Ramos (cell line): Measurements from ENCODE around the gene RBM11.
"Not testable (repeated sequence)": the region's sequence is repeated elsewhere in the genome, so short reads cannot be mapped to it uniquely, and the experiment has no call there.

Experiments
- in situ Hi-C: fragments of 300-500 bp; cut with MboI; formaldehyde crosslinking; loops from one replicate; pipeline ENCODE4 v1.14.3; 2022; ENCODE audit warnings: low sequenced_read_pairs; ENCODE audit not compliant: unreplicated experiment

Gene RBM11, protein sequence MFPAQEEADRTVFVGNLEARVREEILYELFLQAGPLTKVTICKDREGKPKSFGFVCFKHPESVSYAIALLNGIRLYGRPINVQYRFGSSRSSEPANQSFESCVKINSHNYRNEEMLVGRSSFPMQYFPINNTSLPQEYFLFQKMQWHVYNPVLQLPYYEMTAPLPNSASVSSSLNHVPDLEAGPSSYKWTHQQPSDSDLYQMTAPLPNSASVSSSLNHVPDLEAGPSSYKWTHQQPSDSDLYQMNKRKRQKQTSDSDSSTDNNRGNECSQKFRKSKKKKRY

DNA sequence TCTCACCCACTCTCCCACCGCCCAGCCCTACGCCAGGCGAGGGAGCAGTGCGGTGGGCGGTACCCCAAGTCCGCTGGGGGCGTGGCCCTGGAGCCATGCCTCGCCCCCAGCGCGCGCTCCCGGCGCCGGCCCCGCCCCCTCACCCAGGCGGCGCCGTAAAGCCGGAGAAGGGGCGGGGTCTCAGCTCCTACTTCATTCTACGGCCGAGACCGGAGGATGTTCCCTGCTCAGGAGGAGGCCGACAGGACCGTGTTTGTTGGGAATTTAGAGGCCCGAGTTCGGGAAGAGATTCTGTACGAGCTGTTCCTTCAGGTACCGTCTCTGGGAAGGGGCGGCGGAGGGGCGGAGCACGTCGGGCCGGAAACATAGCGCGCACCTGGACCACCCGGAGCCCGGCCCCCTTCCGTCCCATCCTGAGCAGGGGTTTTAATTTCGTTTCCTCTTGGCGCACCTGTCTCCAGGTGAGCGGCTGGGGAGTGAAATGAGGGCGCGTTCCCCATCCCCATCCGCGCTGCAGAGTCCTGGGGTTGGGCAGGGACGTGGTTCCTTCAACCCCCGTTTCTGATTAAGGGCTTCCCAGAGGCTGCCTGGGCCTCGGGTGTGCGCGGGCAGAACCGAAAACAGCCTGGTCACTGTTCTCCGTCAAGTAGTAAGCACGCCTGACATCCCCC is at the start of gene RBM11:
Gene RBM11, plus strand, starts transcription at position 187 of the 671 bp plus-strand sequence. Its CDS starts 30 bp downstream, at position 217.
- in situ Hi-C loops, result no loop called here

DNA sequence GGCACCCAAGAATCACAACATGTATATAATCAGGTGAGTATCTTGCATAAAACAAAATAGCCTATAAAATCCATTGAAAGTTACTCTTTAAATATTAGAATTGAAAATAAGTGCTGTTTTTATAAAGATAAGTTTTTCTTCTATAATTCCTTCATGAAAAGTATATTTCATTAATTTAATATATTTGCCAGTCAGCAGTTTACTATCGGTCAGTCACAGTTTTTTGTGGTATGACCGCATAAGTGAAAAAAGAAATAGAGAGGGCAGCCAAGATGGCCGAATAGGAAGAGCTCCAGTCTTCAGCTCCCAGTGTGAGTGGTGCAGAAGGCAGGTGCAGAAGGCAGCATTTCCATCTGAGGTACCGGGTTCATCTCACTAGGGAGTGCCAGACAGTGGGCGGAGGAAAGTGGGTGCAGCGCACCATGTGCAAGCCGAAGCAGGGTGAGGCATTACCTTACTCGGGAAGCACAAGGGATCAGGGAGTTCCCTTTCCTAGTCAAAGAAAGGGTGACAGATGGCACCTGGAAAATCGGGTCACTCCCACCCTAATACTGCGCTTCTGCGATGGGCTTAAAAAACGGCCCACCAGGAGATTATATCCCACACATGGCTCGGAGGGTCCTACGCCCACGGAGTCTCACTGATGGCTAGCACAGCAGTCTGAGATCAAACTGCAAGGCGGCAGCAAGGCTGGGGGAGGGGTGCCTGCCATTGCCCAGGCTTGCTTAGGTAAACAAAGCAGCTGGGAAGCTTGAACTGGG is 49.3 kb upstream of the RBM11 start:
- in situ Hi-C loops, result not testable (repeated sequence)

DNA sequence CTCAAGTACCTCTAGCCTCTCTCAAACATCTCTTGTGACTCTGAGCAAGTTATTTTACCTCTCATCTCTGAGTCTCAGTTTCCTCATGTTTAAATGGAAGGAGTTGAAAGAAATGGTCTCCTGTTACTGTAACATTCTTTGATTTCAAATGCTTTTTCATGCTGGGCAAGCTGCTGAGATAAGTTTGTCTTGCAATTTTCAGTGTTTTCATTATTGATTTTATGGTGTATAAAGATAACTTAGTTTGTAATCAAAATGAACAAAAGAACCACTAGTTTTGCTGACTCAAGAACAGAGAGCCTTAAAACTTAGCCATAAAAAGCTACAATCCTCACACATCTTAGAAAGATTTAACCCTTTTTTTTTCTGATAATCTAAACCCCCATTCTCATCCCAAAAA is 9.7 kb upstream of the RBM11 start:
- in situ Hi-C loops, result no loop called here

DNA sequence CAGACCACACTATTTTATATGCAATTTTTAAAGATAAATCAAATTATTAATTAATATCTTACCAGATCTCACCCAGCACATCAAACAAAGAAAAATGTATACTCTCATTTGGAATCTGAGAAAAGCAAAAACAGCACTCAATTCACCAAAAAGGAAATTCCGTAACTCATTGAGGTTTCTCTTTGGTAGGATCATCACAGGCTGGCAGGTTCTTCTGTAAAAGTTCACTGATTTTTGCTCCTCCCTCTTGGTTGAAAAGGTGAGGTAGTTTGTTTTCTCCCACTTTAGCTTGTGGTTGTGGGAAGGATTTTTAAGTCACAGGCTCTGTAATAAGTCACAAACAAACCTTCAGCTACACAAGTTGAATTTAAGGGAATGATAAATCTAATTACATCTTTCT is 5.2 kb upstream of the RBM11 start, which contains the start of gene LIPI:
Gene LIPI, minus strand, starts transcription at position 218 of the 400 bp plus-strand sequence. Its CDS starts 110 bp downstream, at position 108.
- in situ Hi-C loops, result no loop called here

DNA sequence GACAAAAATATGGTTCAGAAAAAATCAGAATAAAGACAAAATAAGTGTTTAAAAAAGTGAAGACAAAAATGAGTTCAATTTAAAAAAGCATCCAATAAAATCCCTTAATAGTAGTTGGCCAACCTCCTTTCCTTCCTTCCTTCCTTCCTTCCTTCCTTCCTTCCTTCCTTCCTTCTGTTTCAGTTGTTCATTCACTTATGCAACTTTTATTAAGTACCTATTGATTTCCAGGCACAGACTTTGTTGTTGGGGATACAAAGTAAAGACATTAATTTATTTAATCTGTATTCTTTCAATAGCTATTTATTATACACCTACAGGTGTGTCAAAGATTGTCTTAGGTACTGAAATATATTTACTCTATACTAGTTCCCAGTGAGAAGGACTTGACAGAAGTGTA is 2.8 kb upstream of the RBM11 start:
- in situ Hi-C loops, result no loop called here

DNA sequence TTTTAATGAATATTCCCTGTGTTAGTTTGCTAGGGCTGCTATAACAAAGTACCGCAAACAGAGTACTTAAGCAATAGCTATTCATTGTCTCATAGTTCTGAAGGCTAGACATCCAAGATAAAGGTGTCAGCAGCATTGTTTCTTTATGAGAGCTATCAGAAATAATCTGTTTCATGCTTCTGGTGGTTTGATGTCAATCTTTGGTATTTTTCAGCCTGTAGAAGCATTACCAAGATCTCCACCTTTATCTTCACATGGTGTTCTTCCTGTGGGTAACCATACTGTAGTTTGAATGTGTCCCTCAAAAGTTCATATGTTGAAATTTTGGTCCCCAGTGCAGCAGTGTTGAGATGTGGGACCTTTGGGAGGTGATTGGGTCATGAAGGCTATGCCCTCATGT is 7.4 kb downstream of the RBM11 start:
- in situ Hi-C loops, result no loop called here

DNA sequence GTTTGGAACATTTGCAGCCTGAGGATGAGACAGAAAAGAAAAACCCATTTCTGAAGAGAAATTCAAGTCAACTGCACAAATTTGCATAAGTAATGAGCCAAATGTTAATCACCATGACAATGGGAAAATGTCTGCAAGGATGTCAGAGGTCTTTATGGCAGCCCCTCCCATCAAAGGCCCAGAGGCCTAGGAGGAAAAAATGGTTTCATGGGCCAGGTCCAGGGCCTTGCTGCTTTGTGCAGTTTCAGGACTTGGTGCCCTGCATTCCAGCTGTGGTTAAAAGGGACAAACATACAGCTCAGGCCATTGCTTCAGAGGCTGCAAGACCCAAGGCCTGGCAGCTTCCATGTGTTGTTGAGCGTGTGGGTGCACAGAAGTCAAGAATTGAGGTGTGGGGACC is 13.4 kb downstream of the RBM11 start:
- in situ Hi-C loops, result loop anchor here (25.0 kb wide), 1 partner anchor 108 kb away; no protein-coding TSS in a partner anchor

DNA sequence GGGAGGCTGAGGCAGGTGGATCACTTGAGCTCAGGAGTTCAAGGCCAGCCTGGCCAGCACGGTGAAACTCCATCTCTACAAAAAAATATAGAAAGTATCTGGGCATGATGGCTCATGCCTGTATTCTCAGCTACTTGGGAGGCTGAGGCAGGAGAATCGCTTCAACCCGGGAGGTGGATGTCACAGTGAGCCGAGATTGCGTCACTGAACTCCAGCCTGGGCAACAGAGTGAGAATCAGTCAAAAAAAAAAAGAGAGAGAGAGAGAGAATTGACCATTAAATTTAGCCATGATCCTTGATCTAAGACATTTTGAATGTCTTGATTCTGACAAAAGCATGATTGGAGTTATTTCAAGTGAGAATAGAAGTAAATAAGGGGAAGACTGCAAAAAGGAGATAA is 19.1 kb downstream of the RBM11 start:
- in situ Hi-C loops, result loop anchor here (25.0 kb wide), 1 partner anchor 102 kb away; no protein-coding TSS in a partner anchor

DNA sequence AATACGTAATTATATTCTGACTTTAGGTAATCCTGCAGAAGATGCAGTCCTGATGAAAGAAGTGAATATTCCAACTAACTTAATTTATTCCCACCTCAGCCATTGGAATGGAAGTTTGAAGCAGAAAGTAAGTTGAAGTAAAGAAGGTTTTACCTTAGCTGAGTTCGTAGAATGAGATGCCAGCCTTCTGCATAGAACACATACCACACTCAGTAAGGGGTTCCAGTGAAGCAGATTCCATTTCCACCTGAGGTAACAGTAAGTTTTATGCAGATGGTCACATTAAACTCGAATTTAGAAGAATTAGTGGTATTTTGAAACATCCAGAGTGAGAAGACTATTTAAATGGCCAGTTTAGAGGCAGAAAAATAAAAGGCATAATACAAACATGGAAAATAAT is 20.2 kb downstream of the RBM11 start:
- in situ Hi-C loops, result loop anchor here (25.0 kb wide), 1 partner anchor 101 kb away; no protein-coding TSS in a partner anchor

DNA sequence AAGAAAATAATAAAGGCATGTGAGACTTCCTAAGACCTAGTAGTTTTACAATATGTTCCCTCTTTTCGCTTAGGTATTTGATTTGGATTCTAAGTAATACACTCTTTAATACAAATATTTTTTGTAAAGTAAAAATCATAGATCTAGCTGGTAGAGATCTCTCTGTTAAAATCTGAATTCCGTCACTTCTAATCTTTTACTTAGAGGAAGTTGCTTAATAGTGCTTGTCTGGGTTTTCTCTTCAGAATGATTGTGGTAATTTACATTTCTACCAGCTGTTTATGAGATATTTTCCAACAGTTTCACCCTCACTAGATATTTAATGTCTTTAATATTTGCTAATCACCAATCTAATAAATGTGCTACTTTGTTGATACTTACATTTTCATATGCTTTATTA is 23.3 kb downstream of the RBM11 start:
- in situ Hi-C loops, result loop anchor here (25.0 kb wide), 1 partner anchor 98 kb away; no protein-coding TSS in a partner anchor

DNA sequence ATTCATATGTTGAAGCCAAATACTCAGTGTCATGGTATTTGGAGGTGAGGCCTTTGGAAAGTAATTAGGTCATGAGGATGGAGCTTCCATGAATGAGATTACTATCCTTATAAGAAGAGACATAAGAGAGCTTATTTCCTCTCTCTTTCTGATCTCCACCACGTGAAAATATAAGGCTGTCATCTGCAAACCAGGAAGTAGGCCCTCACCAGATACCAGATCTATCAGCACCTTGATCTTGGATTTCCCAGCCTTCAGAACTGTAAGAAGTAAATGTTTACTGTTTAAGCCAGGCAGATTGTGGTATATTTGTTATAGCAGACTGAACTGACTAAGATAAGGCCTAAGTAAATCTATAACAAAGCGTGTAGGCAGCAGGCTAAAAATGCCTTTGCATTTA is 25.3 kb downstream of the RBM11 start:
- in situ Hi-C loops, result loop anchor here (25.0 kb wide), 1 partner anchor 96 kb away; no protein-coding TSS in a partner anchor

DNA sequence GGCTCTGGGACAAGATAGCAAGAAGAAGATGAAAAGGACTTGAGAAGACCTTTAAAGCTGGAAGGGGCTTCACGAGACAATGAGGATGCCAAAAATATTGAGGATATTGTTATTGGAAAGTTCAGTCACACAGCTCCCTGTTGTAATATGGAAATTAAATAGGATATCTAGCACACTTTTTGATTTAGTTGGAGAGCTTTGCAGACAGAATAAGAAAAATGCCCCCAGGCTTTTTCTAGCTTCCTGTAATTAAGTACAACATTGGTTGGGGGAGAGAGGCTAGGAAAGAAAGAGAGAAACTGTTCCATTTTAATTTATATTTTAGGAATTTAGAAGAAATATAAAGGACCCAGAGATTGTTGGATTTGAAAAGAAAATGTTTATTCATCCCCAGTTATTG is 27.5 kb downstream of the RBM11 start:
- in situ Hi-C loops, result loop anchor here (25.0 kb wide), 1 partner anchor 94 kb away; no protein-coding TSS in a partner anchor

DNA sequence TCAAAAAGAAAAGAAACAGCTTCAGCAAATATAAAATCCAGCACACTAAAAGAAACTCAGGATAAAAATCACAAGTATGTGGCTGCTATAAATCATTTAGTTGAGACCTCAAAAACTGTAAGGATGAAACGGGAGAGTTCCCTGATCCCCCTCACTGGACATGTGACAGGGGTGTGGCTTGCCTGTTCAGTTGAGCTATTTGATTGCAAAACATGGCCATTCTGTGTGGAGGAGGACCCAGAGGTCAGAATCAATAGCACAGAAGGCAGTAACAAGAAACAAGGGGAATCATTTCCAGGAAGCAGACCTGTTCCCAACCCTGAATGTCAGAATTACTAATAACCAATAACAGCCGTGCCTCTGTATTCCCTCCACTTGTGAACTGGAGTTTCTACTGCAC is 27.9 kb downstream of the RBM11 start:
- in situ Hi-C loops, result loop anchor here (25.0 kb wide), 1 partner anchor 93 kb away; no protein-coding TSS in a partner anchor

DNA sequence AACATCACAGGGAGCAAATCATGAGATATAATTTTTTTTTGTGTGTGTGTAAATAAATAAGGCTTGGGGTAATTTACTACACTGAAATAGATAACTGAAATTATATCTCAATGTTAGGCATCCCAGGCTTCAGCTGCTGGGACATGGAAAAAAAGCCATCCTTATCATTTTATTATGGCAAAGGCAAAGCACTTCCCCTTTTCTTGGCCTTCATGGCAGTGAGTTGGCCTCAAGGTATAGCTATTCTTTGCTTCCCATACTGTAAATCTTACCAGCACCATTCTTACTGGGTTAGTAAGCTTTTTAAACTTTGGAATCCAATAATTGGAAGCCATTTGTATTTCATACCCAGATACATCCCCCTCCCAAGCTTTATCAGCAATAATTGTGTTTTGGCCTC is 29.0 kb downstream of the RBM11 start:
- in situ Hi-C loops, result loop anchor here (25.0 kb wide), 1 partner anchor 92 kb away; no protein-coding TSS in a partner anchor

DNA sequence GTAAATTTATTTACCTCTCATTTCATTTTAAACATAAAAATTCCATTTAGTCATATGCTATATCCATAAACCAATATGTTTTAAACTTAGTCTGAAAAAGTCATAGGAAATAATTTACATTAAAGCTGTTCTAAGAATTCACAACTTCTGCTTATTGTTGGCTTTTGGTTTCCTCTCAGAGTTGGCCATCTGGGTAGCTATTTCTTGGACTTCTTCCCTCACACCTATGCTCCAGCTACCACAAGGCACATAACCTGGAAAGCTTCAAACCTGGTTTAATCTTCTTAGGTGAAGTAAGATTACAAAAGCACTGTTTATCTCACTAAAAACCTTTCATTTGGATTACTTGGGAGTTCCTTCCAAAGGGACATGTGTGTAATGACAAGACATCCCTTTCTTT is 29.8 kb downstream of the RBM11 start:
- in situ Hi-C loops, result loop anchor here (25.0 kb wide), 1 partner anchor 92 kb away; no protein-coding TSS in a partner anchor

DNA sequence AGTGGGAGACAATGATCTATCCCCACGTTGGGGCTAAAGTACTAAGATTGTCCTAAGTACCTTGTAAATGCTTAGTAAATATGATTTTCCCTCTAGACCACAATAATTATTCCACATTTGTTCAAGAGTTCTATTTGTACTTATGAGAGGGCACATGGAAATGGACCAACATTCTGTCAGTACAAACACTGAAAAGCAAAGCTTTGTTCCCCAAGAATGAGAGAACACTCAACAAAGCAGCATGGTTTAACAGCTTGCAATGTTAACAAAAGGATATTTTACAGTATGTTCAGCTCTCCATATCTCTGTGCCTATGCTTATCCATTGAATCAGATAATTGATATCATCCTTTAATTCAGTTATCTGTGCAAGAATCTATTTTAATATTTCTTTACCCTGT is 35.4 kb downstream of the RBM11 start:
- in situ Hi-C loops, result loop anchor here (25.0 kb wide), 2 partner anchors 486 to 1236 kb away; no protein-coding TSS in a partner anchor

DNA sequence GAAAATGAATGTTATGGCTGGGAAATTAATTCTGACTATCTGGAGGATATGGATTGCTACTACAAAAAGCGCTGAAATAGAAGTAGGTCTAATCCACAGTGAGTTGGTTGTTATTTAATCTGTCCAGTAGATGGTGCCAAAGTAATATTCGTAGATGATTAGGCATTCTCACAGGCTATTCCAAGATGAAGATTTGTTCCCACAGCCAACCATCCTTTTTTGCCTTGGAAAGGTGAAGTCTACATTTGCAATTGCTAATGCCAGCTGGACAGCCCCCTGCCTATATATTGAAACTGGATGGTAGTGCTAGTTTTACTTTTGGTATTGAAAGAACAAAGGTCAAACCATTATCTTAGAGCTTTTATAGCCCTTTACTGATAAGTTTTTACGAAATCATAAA is 43.8 kb downstream of the RBM11 start:
- in situ Hi-C loops, result loop anchor here (25.0 kb wide), 2 partner anchors 478 to 1228 kb away; no protein-coding TSS in a partner anchor

DNA sequence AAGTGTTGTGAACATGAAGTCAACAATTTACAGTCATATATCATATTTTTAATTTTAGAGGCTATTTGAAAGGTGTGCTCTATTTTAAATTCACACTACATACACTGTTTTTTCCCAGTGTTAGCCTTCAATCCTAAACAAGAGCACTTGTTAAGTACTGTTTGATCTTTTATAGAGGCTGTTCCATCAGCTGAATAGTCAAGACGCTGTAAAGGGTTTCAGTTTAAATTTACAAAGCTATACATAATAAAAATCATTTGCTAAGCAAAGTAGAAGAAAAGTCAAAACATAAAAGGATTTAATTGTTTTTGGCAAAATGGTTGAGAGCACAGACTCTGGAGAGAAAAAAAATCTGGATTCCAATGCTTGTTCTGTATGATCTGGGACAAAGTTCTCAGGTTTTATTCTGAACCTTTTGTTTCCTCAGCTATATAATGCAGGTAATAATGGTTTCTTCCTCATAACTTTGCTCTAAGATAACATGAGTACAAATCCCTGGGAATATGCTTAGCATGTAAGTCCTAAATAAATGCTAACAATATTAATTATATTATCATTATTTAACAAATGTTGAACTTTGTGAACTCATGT is 44.3 kb downstream of the RBM11 start:
- in situ Hi-C loops, result loop anchor here (25.0 kb wide), 2 partner anchors 477 to 1227 kb away; no protein-coding TSS in a partner anchor

DNA sequence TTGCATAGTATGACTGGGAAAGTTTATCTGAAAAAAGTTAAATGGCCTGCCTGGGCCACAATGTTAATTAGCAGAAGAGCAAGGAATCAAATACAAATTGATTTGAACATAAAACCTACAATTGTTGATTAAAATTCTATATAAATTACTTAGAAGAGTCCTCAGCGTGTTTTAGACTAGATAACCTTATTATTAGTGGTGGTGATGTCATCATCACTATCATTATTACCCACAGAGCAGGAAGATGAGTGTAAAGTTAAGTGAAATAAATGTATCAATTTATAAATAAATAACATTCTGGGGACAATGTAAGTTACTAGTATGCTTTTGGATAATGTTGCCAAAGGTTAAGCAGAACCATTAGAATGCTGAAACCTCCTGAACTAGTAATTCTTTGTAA is 46.1 kb downstream of the RBM11 start:
- in situ Hi-C loops, result loop anchor here (25.0 kb wide), 2 partner anchors 475 to 1225 kb away; no protein-coding TSS in a partner anchor

DNA sequence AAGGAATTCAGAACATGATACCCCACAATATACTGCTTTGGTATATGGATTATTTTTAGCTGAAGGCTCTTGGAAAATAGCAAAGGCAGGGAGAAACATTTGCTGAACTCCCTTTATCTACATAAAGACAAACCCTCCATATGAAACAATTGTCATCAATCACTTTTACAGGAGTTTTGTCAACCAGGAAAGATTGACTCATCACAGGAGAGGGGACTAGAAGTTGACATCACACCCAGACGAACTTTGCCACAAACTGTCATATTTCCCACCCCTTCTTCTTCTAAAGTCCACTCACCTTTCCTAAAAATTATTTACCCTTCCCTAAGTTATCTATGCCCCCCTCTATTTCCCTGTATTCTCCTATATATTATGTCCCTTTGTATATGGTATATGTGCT is 47.9 kb downstream of the RBM11 start:
- in situ Hi-C loops, result loop anchor here (25.0 kb wide), 2 partner anchors 473 to 1223 kb away; no protein-coding TSS in a partner anchor
